Endothelial cell of umbilical vein (primary cell): Measurements from ENCODE around the gene RBMXL2.

Experiments used
- CTCF ChIP-seq, 2 donors: IDR thresholded peaks; 1 replicate in 1 of 2; 2 replicates in 1 of 2; pipeline ENCODE4 v1.5.1; 2011; ENCODE audit warnings: low read length in 2 of 2, mild to moderate bottlenecking in 2 of 2, moderate library complexity in 2 of 2, control low read depth in 1 of 2, inconsistent platforms in 1 of 2, low read depth in 1 of 2; ENCODE audit not compliant: insufficient read depth in 1 of 2; ENCODE audit errors: extremely low read depth in 1 of 2
- EZH2 ChIP-seq: IDR thresholded peaks from 2 replicates; pipeline ENCODE4 v1.6.1; 2012; ENCODE audit warnings: borderline replicate concordance, low read depth, mild to moderate bottlenecking, moderate library complexity, low read length, inconsistent platforms; ENCODE audit not compliant: severe bottlenecking
- GATA2 ChIP-seq: IDR thresholded peaks from 2 replicates; pipeline ENCODE4 v1.7.0; 2011; ENCODE audit warnings: low read depth, mild to moderate bottlenecking, moderate library complexity, mixed read lengths, low read length; ENCODE audit not compliant: insufficient read length, insufficient read depth
- JUN ChIP-seq: IDR thresholded peaks from 2 replicates; pipeline ENCODE4 v1.6.1; 2011; ENCODE audit warnings: borderline replicate concordance, low read depth; ENCODE audit not compliant: insufficient read length, insufficient read depth
- MAX ChIP-seq: IDR thresholded peaks from 2 replicates; pipeline ENCODE4 v1.6.1; 2011; ENCODE audit not compliant: insufficient read depth, insufficient read length
- MYC ChIP-seq: IDR thresholded peaks from one replicate; pipeline ENCODE4 v1.6.1; 2011; ENCODE audit warnings: mild to moderate bottlenecking, low read depth, low read length
- POLR2A ChIP-seq: IDR thresholded peaks from 2 replicates; pipeline ENCODE4 v1.6.1; 2012; ENCODE audit warnings: low read depth, mild to moderate bottlenecking, control low read depth, low read length
- POLR2AphosphoS5 ChIP-seq: IDR thresholded peaks from 2 replicates; pipeline ENCODE4 v1.6.1; 2012; ENCODE audit warnings: low read depth, mild to moderate bottlenecking, control low read depth, low read length, moderate library complexity; ENCODE audit not compliant: insufficient read depth

- TF ChIP-seq CTCF (IDR thresholded peaks at IDR 0.05; ENCODE audit: extremely low read depth in 1 of 2, insufficient read depth in 1 of 2, low read depth in 1 of 2, low read length in 2 of 2) (no peak), EZH2 (no peak), POLR2A (no peak), MAX (no peak), GATA2 (peak; percentile 29), MYC (no peak), JUN (no peak), POLR2AphosphoS5 (no peak)
Observed at GRCh38 chr11:7057641-7058040, 31.2 kb upstream of the RBMXL2 start.
